Tibial artery (tissue), 4 donors: ENCODE data around the gene CNTD1.

Experiments
- DNase-seq, 2 donors: peaks; one replicate each; pipeline ENCODE4 v3.0.0-alpha.2; 2019
- H3K27ac ChIP-seq, 2 donors: fragments of 200-600 bp; sonication (generic) in 1 of 2; 1 replicate in 1 of 2; 2 replicates in 1 of 2; pipeline ENCODE4 v1.5.1; 2018 to 2019; ENCODE audit warnings: mild to moderate bottlenecking in 1 of 2
- H3K27me3 ChIP-seq, 2 donors: fragments of 200-600 bp; sonication (generic) in 1 of 2; one replicate each; pipeline versions ENCODE4 v1.5.1 to v1.6.0; 2016 to 2019
- H3K36me3 ChIP-seq, 3 donors: fragments of 200-600 bp; sonication (generic) in 2 of 3; one replicate each; pipeline ENCODE4 v1.5.1; 2016 to 2019; ENCODE audit warnings: mild to moderate bottlenecking in 2 of 3
- H3K4me1 ChIP-seq, 4 donors: fragments of 200-600 bp; sonication (generic) in 2 of 4; 1 replicate in 3 of 4; 2 replicates in 1 of 4; pipeline ENCODE4 v1.5.1; 2016 to 2019
- H3K4me3 ChIP-seq, 2 donors: fragments of 200-600 bp; sonication (generic) in 1 of 2; 1 replicate in 1 of 2; 2 replicates in 1 of 2; pipeline ENCODE4 v1.5.1; 2018 to 2019; ENCODE audit warnings: mild to moderate bottlenecking in 2 of 2
- H3K9me3 ChIP-seq, 3 donors: fragments of 200-600 bp; sonication (generic) in 1 of 3; one replicate each; pipeline ENCODE4 v1.5.1; 2016 to 2019
- CTCF ChIP-seq, 2 experiments: fragments of 200-600 bp in 1 of 2; fragments of 450-650 bp in 1 of 2; IDR thresholded peaks; one replicate each; pipeline ENCODE4 v1.5.1; 2017 to 2019; ENCODE audit warnings: antibody characterized with exemption in 2 of 2, mild to moderate bottlenecking in 1 of 2, moderate library complexity in 1 of 2
- intact Hi-C: fragments of 100-400 bp; cut with DNase I; formaldehyde crosslinking; loops from one replicate; pipeline ENCODE4 v1.15.0; 2023; ENCODE audit warnings: low total_unique reads

Gene CNTD1

GRCh38 chr17:42798383-42799380 lies at the start of gene CNTD1, which contains the start of gene COA3:
TSS of gene CNTD1 (plus strand) at chr17:42798861. CDS start at chr17:42799068, 207 bp downstream.
TSS of gene COA3 (minus strand) at chr17:42798704. CDS start at chr17:42798681, 23 bp downstream.
- Histone ChIP-seq H3K4me3 (peak within 1 kb of the TSS; percentile 61 to 65), H3K36me3 (peaks cover 0 to 21% (median 4%) of the 10 kb centered on the region in 3 donors), H3K9me3 (no peaks in the 10 kb centered on the region), H3K27ac (peak within 1 kb of the TSS; percentile 67), H3K4me1 (peaks cover 0 to 22% (median 19%) of the 10 kb centered on the region in 4 donors), H3K27me3 (no peaks in the 10 kb centered on the region)
- TF ChIP-seq CTCF (IDR thresholded peaks at IDR 0.05): no peak
- DNase-seq: peak; percentile 84 to 89
- intact Hi-C loops: no loop called here

DNA sequence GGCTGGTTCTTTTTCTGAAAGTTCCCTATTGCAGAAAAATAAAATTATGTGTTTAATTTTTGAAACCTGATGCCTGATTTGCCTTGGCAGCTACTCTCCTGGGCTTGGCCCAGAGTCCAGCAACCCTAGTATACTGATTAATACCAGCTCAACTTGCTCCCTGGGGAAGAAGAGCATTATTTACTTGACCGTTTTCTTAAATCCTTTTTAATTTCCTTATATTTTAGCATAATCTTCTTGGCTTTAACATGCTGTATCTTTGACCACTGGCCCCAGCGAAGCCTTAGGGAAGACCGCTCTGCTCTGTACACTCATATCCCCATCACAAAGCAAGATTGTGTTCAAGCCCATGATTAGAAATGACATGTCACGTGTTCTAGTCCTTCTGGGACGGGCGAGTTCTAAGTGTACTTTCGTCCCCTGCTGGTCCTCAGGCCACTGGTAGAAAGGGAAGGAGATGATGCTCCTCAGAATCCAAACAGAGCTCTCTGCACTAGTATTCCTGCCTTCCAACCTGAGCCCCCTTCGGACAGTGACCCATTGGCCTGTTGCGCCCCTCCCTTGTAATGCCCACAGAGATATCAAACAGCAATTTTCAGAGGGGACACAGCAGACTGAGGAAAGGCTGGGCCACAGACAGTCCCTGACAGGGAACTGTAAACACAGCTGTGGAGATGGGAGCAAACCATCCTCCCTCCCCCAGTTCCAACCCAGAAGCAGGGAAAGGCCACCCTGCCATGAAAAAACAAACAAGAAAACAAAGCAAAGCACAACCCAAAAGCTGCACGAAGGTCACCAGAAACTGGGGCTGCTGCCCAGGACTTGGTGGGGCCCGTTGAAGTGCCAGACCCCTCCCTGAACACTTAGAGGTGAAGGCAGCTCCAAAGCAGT lies 49.5 kb upstream of the CNTD1 start:
- TF ChIP-seq CTCF (IDR thresholded peaks at IDR 0.05): no peak
- H3K27ac ChIP-seq: peak overlapping the region; percentile 16 to 41
- DNase-seq: peak in 1 of 2 donors; percentile 49
- peaks cover 0 to 4% of the 10 kb centered on the region in 2 donors for H3K27me3 ChIP-seq
- no peaks in the 10 kb centered on the region for H3K9me3 ChIP-seq
- H3K36me3 ChIP-seq: no peaks in the 10 kb centered on the region
- intact Hi-C loops: no loop called here
- no peak overlapping the region for H3K4me3 ChIP-seq
- peaks cover 0 to 4% (median 2%) of the 10 kb centered on the region in 4 donors for H3K4me1 ChIP-seq

GRCh38 chr17:42750739-42751344 lies 47.8 kb upstream of the CNTD1 start:
- intact Hi-C loops: no loop called here
- Histone ChIP-seq H3K4me3 (no peak overlapping the region), H3K27ac (peak overlapping the region in 1 of 2 donors; percentile 11), H3K9me3 (no peaks in the 10 kb centered on the region), H3K36me3 (no peaks in the 10 kb centered on the region), H3K27me3 (peaks cover 0 to 14% of the 10 kb centered on the region in 2 donors), H3K4me1 (no peaks in the 10 kb centered on the region)
- no peak for DNase-seq
- TF ChIP-seq CTCF (IDR thresholded peaks at IDR 0.05): no peak

DNA sequence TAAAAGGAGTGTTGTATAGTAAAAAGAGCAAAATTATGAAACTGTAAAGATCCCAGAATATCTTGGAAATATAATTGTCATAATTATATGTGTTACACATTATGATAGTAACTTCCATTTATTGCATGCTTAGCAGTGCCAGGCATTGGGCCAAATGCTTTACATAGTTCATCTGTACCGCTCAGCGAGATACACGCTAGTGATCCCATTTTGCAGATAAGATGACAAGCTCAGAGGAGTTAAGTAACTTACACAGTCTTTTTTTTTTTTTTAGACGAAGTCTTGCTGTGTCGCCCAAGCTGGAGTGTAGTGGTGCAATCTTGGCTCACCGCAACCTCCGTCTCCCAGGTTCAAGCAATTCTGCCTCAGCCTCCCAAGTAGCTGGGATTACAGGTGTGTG lies 47.0 kb upstream of the CNTD1 start:
- DNase-seq: no peak
- Histone ChIP-seq H3K27ac (no peak overlapping the region), H3K4me1 (no peaks in the 10 kb centered on the region), H3K9me3 (no peaks in the 10 kb centered on the region), H3K27me3 (peaks cover 0 to 20% of the 10 kb centered on the region in 2 donors), H3K4me3 (no peak overlapping the region), H3K36me3 (no peaks in the 10 kb centered on the region)
- TF ChIP-seq CTCF (IDR thresholded peaks at IDR 0.05): no peak
- intact Hi-C loops: no loop called here

GRCh38 chr17:42754782-42755181 lies 43.9 kb upstream of the CNTD1 start:
- Histone ChIP-seq H3K27ac (no peak overlapping the region), H3K36me3 (no peaks in the 10 kb centered on the region), H3K9me3 (no peaks in the 10 kb centered on the region), H3K4me3 (no peak overlapping the region), H3K4me1 (no peaks in the 10 kb centered on the region), H3K27me3 (peaks cover 0 to 21% of the 10 kb centered on the region in 2 donors)
- DNase-seq: peak; percentile 84 to 92
- TF ChIP-seq CTCF (IDR thresholded peaks at IDR 0.05): no peak
- intact Hi-C loops: no loop called here
